NB4 (cell line): ENCODE data around the gene MYO7B.

ENCODE experiments used
- DNase-seq: peaks from one replicate; pipeline ENCODE4 v3.0.0; 2010; ENCODE audit warnings: low read depth
- H3K4me3 ChIP-seq: one replicate; pipeline ENCODE4 v1.5.1; 2011; ENCODE audit warnings: mild to moderate bottlenecking, low read depth, low read length, moderate library complexity
- MYC ChIP-seq: IDR thresholded peaks from 2 replicates; pipeline ENCODE4 v1.6.1; 2011; ENCODE audit warnings: low read depth, low read length
- POLR2A ChIP-seq: IDR thresholded peaks from 2 replicates; pipeline ENCODE4 v1.6.1; 2011; ENCODE audit warnings: mild to moderate bottlenecking; ENCODE audit not compliant: insufficient read length; ENCODE audit errors: extremely low read depth
- TF ChIP-seq, protein P1 (sequence below): IDR thresholded peaks from 2 replicates; pipeline ENCODE4 v1.6.1; 2011; ENCODE audit warnings: low read depth, low read length
- TF ChIP-seq, protein P2 (sequence below): IDR thresholded peaks from one replicate; pipeline ENCODE4 v1.5.1; 2012; ENCODE audit warnings: low read depth, low read length

Gene MYO7B

DNA sequence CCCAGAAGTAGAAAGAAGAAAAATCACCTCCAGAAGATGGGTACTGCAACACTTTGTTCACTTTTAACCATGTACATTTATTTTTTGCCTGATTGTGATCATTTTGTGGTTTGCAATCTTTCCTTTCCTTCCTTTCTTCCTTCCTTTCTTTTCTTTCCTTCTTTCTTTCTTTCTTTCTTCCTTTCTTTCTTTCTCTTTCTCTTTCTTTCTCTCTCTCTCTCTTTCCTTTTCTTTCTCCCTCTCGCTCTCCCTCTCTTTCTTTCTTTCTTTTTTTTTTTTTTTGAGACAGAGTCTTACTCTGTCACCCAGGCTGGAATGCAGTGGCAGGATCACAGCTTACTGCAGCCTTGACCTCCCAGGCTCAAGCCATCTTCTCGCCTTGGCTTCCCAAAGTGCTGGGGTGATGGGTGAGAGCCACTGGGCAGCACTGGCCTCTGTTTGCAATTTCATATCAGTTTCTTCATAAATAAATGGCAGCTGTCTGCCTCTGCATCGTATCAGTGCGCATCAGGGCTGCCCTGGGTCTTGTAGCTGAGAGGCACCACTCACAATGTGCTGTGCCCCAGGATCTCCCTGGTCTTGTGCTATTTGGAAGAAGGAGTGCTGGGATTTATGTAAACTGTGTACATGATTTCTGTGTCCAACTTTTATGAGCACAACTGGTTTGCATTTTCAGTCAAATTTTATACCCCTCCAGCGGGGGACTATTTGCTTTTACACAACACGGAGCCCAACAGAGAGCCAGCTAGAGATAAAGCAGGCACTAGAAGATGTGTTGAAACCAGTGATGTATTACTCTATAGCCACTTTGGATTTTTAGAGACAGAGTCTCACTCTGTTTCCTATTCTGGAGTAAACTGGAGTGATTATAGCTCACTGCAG, 146.7 kb downstream of the MYO7B start:
- no peak for DNase-seq
- H3K4me3 ChIP-seq = no peak overlapping the region
- TF ChIP-seq, protein P1, sequence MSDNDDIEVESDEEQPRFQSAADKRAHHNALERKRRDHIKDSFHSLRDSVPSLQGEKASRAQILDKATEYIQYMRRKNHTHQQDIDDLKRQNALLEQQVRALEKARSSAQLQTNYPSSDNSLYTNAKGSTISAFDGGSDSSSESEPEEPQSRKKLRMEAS = no peak
- TF ChIP-seq POLR2A = no peak
- TF ChIP-seq, protein P2, sequence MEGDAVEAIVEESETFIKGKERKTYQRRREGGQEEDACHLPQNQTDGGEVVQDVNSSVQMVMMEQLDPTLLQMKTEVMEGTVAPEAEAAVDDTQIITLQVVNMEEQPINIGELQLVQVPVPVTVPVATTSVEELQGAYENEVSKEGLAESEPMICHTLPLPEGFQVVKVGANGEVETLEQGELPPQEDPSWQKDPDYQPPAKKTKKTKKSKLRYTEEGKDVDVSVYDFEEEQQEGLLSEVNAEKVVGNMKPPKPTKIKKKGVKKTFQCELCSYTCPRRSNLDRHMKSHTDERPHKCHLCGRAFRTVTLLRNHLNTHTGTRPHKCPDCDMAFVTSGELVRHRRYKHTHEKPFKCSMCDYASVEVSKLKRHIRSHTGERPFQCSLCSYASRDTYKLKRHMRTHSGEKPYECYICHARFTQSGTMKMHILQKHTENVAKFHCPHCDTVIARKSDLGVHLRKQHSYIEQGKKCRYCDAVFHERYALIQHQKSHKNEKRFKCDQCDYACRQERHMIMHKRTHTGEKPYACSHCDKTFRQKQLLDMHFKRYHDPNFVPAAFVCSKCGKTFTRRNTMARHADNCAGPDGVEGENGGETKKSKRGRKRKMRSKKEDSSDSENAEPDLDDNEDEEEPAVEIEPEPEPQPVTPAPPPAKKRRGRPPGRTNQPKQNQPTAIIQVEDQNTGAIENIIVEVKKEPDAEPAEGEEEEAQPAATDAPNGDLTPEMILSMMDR = no peak
- no peak for TF ChIP-seq MYC

DNA sequence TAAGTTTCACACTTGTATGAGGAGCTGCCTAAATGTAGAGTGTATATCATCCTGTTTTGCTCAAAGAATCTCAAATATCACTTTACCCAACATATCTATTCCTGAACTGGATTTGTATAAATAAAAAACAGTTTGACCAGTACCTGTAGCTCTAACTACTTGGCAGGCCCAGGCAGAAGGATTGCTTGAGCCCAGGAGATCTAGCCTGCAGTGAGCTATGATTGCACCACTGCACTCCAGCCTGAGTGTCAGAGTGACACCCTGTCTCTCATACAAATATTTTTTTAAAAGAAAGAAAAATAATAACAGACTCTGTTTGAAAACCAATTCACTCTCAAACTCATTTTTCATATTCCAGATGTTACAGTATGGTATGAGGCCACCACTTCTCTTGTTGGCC, 147.6 kb downstream of the MYO7B start:
- TF ChIP-seq, protein P1 = no peak
- no peak for TF ChIP-seq MYC
- TF ChIP-seq, protein P2 = no peak
- TF ChIP-seq POLR2A = no peak
- DNase-seq = no peak
- H3K4me3 ChIP-seq = no peak overlapping the region

DNA sequence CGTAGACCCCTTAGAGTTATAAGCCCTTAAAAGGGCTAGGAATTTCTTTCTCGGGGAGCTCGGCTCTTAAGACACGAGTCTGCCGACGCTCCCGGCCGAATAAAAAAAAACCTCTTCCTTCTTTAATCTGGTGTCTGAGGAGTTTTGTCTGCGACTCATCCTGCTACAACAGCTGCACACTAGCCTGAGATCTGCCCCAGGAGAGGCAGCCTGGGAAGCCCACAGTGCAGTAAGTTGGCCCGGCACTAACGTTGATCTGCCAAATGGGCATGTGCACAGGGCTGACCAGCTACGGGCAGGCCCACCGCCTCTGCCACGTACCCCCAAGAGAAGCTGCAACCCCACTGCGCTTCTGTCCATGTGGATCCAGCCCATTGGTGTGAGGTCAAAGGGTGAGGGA, 148.3 kb downstream of the MYO7B start:
- H3K4me3 ChIP-seq = no peak overlapping the region
- no peak for TF ChIP-seq MYC
- TF ChIP-seq POLR2A = no peak
- TF ChIP-seq, protein P2 = no peak
- TF ChIP-seq, protein P1 = no peak
- no peak for DNase-seq

DNA sequence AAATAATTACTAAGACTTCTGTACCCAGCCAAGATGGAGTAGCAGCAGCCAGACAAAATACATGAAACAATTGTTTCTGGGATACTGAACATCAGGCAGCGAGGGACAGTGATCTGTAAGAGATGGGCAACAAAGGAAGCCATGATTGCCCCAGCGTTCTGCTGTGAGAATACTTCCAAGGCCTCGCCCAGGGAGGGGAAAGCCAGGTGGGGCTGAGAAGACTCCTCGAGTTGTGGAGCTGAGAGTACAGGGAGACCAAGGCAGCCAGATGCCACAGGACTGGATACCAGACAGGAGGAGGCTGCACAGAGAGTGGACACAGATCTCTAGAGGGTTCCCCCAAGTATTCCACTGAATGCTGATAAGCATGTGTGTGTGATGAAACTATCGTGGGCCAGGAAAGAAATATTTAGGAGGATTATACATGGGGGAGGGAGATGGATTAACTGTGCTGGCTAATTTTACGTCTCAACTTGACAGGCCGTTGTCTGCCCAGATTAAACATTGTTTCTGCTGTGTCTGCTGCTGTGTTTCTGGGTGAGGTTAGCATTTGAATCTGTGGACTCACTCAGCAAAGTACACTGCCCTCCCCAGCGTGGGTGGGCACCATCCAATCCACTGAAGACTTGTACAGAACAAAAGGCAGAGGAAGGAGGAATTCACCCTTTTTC, 150.1 kb downstream of the MYO7B start:
- no peak overlapping the region for H3K4me3 ChIP-seq
- no peak for DNase-seq
- TF ChIP-seq MYC = no peak
- no peak for TF ChIP-seq POLR2A
- TF ChIP-seq, protein P1 = no peak
- TF ChIP-seq, protein P2 = no peak
